Neural cell (in vitro differentiated cells): ENCODE results near the gene SH3RF3. TPM values are rescaled to one million over a fixed set of nuclear protein-coding genes. Genes with fewer than 3 reads are reported as not detected.

Experiments used
- H2AFZ ChIP-seq: fragments of 200-600, 300-800 bp; sonication (generic), shearing (Covaris generic); 2 replicates; pipeline ENCODE4 v1.6.0; 2014; ENCODE audit warnings: low read depth, mild to moderate bottlenecking, antibody characterized with exemption, low read length, moderate library complexity
- H3F3A ChIP-seq: fragments of 200-600 bp; shearing (Covaris generic); 2 replicates; pipeline ENCODE4 v1.6.1; 2016; ENCODE audit warnings: mild to moderate bottlenecking, moderate library complexity, mixed read lengths, antibody characterized with exemption, low read length; ENCODE audit not compliant: insufficient read depth, poor library complexity, severe bottlenecking
- H3K27ac ChIP-seq: fragments of 200-600, 300-800 bp; sonication (generic), shearing (Covaris generic); 2 replicates; pipeline ENCODE4 v1.5.1; 2014; ENCODE audit warnings: mild to moderate bottlenecking, low read length, moderate library complexity
- H3K27me3 ChIP-seq: fragments of 300-800, 200-600 bp; sonication (generic), shearing (Covaris generic); 2 replicates; pipeline ENCODE4 v1.6.0; 2014; ENCODE audit warnings: mild to moderate bottlenecking, low read depth, low read length, moderate library complexity; ENCODE audit not compliant: insufficient read depth
- H3K36me3 ChIP-seq: fragments of 300-800, 200-600 bp; sonication (generic), shearing (Covaris generic); 2 replicates; pipeline ENCODE4 v1.5.1; 2014; ENCODE audit warnings: mild to moderate bottlenecking, antibody characterized with exemption, low read length, moderate library complexity; ENCODE audit not compliant: insufficient read depth
- H3K4me2 ChIP-seq: fragments of 300-800, 200-600 bp; sonication (generic), shearing (Covaris generic); 2 replicates; pipeline ENCODE4 v1.6.0; 2014; ENCODE audit warnings: mild to moderate bottlenecking, low read length
- H3K4me3 ChIP-seq: fragments of 300-800, 200-600 bp; sonication (generic), shearing (Covaris generic); 2 replicates; pipeline ENCODE4 v1.5.1; 2014; ENCODE audit warnings: mild to moderate bottlenecking, low read length, moderate library complexity
- H3K79me2 ChIP-seq: fragments of 200-600 bp; shearing (Covaris generic); replicated peaks from 2 replicates; pipeline ENCODE4 v1.6.0; 2014; ENCODE audit warnings: mild to moderate bottlenecking, low read length, moderate library complexity; ENCODE audit not compliant: insufficient read depth
- H3K9ac ChIP-seq: fragments of 300-800, 200-600 bp; sonication (generic), shearing (Covaris generic); 2 replicates; pipeline ENCODE4 v1.6.1; 2016; ENCODE audit warnings: mild to moderate bottlenecking, low read length, mixed read lengths
- H3K9me2 ChIP-seq: fragments of 200-600 bp; shearing (Covaris generic); 2 replicates; pipeline ENCODE4 v1.6.1; 2016; ENCODE audit warnings: mild to moderate bottlenecking, low read length, mixed read lengths; ENCODE audit not compliant: insufficient read depth
- H3K9me3 ChIP-seq: fragments of 200-600, 300-800 bp; sonication (generic), shearing (Covaris generic); 2 replicates; pipeline ENCODE4 v1.6.1; 2016; ENCODE audit warnings: mild to moderate bottlenecking, mixed run types, low read length, moderate library complexity, mixed read lengths
- H4K20me1 ChIP-seq: fragments of 200-600 bp; shearing (Covaris generic); 2 replicates; pipeline ENCODE4 v1.6.1; 2016; ENCODE audit warnings: mild to moderate bottlenecking, mixed run types; ENCODE audit not compliant: insufficient read depth
- CTCF ChIP-seq: fragments of 450-650 bp; IDR thresholded peaks from 2 replicates; pipeline ENCODE4 v1.5.1; 2014; ENCODE audit warnings: antibody characterized with exemption, mild to moderate bottlenecking, moderate library complexity; ENCODE audit not compliant: poor library complexity, severe bottlenecking
- EP300 ChIP-seq: fragments of 450-650 bp; conservative IDR thresholded peaks from 2 replicates; pipeline ENCODE4 v1.6.1; 2014; ENCODE audit warnings: antibody characterized with exemption, mild to moderate bottlenecking, moderate library complexity; ENCODE audit not compliant: poor library complexity, severe bottlenecking
- EZH2 ChIP-seq: fragments of 200-600, 300-800 bp; shearing (Covaris generic), sonication (generic); IDR thresholded peaks from 2 replicates; pipeline ENCODE4 v1.6.1; 2014; ENCODE audit warnings: antibody characterized with exemption, low read length, borderline replicate concordance, mild to moderate bottlenecking; ENCODE audit not compliant: insufficient read depth, poor library complexity, severe bottlenecking
- MXI1 ChIP-seq: fragments of 450-650 bp; conservative IDR thresholded peaks from 2 replicates; pipeline ENCODE4 v1.6.1; 2014; ENCODE audit warnings: antibody characterized with exemption, mild to moderate bottlenecking; ENCODE audit not compliant: poor library complexity, severe bottlenecking
- POLR2AphosphoS5 ChIP-seq: IDR thresholded peaks from 2 replicates; pipeline ENCODE4 v1.6.1; 2012
- RAD21 ChIP-seq: fragments of 450-650 bp; conservative IDR thresholded peaks from 2 replicates; pipeline ENCODE4 v1.6.1; 2014; ENCODE audit warnings: antibody characterized with exemption, mild to moderate bottlenecking, moderate library complexity
- REST ChIP-seq: IDR thresholded peaks from 2 replicates; pipeline ENCODE4 v1.6.1; 2012; ENCODE audit warnings: borderline replicate concordance
- SMC3 ChIP-seq: fragments of 450-650 bp; conservative IDR thresholded peaks from 2 replicates; pipeline ENCODE4 v1.6.1; 2014; ENCODE audit warnings: antibody characterized with exemption, mild to moderate bottlenecking, moderate library complexity; ENCODE audit not compliant: poor library complexity
- TAF1 ChIP-seq: IDR thresholded peaks from 2 replicates; pipeline ENCODE4 v1.6.1; 2012; ENCODE audit warnings: low read depth
- polyA plus RNA-seq: library from polyadenylated mRNA; depleted of rRNA; stranded (reverse); fragments of >200 nt; gene quantifications from 2 replicates; pipeline ENCODE4 v1.2.3, GENCODE V29; 2014

Gene SH3RF3
- polyA plus RNA-seq, 1 donor from 2014 or later = 0.53 TPM

GRCh38 chr2:109452318-109453305 is 323.6 kb downstream of the SH3RF3 start:
- Histone ChIP-seq H3K27me3 (no peaks in the 10 kb centered on the region), H3K4me3 (no peak overlapping the region), H4K20me1 (no peaks in the 10 kb centered on the region), H3F3A (no peaks in the 10 kb centered on the region), H3K9me3 (no peaks in the 10 kb centered on the region), H3K79me2 (no peaks in the 10 kb centered on the region), H3K9ac (no peak overlapping the region), H3K36me3 (no peaks in the 10 kb centered on the region), H2AFZ (no peak overlapping the region), H3K4me2 (no peak overlapping the region), H3K27ac (no peak overlapping the region), H3K9me2 (no peaks in the 10 kb centered on the region)
- TF ChIP-seq EP300 (no peak), REST (no peak), TAF1 (no peak), SMC3 (no peak), POLR2AphosphoS5 (no peak), MXI1 (no peak), RAD21 (no peak), EZH2 (no peak), CTCF (no peak)

- Histone ChIP-seq H2AFZ (no peak overlapping the region), H3K79me2 (no peaks in the 10 kb centered on the region), H3K27ac (no peak overlapping the region), H3K9ac (no peak overlapping the region), H3K27me3 (no peaks in the 10 kb centered on the region), H3K4me3 (no peak overlapping the region), H3K9me2 (no peaks in the 10 kb centered on the region), H4K20me1 (no peaks in the 10 kb centered on the region), H3K9me3 (no peaks in the 10 kb centered on the region), H3K36me3 (no peaks in the 10 kb centered on the region), H3F3A (no peaks in the 10 kb centered on the region), H3K4me2 (no peak overlapping the region)
- no peak for TF ChIP-seq SMC3
- TF ChIP-seq EP300 = no peak
- TF ChIP-seq RAD21 = no peak
- no peak for TF ChIP-seq TAF1
- TF ChIP-seq POLR2AphosphoS5 = no peak
Measured at GRCh38 chr2:109453371-109453995, 324.5 kb downstream of the SH3RF3 start.
